SIG-M5 treated with dmso at 0.1 percent for 504 hours (cell line): ENCODE measurements around the gene HSD17B8.
A peak's percentile ranks its signal among the peaks of the same experiment; 100 is the strongest.

Experiments used
- DNase-seq: peaks from one replicate; lab custom pipeline; 2025; ENCODE audit not compliant: unreplicated experiment; lab: John Stamatoyannopoulos, UW

The HSD17B8 gene

DNA sequence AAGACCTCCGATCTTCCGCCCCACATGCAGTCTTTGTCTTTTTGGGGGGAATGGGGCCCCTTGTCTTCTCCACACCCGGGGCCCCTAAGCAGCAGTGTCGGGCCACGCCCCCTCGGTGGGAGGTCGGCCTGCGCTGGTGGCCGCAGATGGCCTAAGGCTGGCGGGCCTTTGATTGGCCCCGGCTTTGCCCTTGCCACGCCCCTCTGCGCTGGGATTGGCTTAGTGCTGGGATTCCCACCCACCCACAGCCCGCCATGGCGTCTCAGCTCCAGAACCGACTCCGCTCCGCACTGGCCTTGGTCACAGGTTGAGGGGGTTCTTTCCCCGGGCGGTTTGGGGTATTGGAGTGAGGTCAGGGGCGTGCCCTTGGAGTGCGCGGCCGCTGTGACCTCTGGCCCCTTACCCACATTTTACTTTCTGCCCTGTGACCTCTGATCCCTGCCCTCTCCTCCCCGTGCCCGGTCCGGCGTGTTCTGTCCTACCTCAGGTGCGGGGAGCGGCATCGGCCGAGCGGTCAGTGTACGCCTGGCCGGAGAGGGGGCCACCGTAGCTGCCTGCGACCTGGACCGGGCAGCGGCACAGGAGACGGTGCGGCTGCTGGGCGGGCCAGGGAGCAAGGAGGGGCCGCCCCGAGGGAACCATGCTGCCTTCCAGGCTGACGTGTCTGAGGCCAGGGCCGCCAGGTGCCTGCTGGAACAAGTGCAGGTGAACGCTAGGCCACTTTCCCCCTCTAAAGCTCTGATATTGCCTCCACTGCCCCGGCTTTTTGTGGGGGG lies at the start of gene HSD17B8:
Gene HSD17B8 (plus strand): TSS at position 241 of the 776 bp plus-strand sequence. CDS start 14 bp downstream, at position 255.
- DNase-seq = peak; percentile 85

DNA sequence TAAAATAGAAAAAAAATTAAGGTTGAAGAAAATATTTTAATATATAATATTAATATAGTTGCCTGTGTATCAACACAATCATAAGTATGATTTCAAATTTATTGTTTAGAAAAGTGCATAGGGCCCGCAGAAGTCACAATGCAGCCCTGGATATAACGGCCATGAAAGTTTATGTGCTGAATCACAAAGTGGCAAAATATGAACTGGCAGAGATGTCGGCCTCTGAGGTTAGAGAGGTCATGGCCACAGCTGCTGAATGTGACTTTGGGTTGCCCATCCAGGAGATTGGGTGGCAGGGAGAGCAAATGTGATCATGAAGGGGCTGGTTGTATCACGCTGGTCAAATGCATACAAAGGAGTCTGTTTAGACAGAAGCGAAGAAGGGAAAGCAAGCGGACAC lies 47.9 kb upstream of the HSD17B8 start:
- DNase-seq = no peak

- DNase-seq = no peak
These were observed 47.5 kb upstream of the HSD17B8 start for GRCh38 chr6:33156964-33157363.

GRCh38 chr6:33160096-33160495 lies 44.4 kb upstream of the HSD17B8 start:
- no peak for DNase-seq

GRCh38 chr6:33160728-33161344 lies 43.6 kb upstream of the HSD17B8 start:
- DNase-seq = peak; percentile 56

DNA sequence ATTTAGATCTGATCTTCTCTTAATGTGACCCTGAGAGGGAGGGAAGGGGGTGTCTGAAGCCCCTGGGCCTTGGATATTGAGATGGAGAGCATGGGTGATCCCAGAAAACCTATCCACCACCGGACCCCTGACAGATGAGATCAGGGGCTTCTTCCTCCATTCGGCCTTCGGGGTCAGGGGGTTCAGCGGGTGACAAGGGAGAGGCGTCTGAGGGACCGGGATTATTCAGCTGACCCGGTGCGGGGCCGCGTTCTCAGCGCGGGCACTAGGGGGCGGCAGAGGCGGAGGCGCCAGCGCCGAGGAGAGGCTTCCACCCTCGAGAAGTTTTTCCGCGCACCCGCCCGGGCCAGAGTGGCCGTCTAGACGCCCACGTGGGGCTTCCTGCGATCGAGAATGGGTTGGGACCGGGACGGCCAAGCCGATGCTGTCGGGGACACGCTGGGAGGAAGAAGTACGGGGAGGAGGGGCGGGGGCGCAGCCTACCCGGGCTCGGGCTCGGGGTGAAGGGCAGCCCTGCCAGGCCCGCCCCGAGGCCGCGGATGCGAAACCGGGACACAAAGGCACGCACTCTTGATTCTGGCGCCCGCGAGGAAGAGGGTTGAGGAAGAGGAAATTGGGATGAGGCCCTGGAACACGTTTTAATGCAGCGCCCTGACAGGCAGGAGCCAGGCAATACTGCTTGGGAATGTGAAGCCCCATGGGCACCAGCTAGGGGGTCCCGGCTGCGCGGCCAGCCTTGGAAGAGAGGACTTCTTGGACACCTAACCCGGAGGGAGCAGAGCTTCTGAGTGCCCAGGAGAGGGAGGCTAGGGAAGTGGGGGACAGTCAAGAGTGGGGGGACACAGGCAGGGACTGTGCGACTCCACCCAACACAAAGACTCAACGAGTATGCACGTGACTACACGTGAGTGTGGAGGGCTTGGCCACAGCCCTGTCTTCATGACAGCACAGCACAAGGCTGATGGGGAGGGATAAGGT lies 42.8 kb upstream of the HSD17B8 start:
- DNase-seq = peak; percentile 45

DNA sequence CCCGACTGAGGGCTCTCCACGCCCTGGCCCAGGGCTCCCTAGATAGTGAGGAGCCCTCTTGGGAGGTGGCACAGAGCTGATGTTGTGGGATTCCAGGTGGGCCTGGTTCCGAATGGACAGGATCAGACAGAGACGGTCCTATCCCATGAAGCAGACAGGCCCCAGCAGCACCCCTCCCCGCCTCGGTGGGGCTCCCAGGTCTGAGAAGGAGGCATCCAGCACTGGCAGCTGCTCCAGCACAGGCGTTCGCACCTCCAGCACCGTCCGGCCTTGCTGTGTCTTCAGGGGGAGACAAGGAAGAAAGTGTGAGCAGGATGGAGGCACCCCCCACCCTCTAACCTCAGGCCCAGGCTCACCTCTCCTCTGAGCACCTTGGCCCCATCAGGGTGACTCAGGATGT lies 40.9 kb upstream of the HSD17B8 start:
- DNase-seq = no peak

DNA sequence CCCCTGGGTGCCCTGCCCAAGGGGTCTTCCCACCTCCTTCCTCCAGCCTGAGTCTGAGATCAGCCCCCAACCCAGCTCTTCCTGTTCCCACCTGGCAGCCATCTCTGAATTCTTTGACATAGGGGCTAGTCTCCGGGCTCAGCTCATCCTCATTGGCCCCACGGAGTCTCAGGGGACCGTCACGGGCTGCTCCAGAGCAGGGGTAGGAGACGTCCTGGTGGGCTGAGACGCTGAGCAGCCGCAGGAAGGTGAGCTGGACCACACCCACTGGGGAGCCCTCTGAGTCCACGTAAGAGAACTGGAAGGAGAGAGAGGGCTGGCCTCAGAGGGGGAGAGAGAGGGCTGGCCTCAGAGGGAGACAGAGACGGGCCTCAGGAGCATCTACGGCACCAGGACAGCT lies 40.3 kb upstream of the HSD17B8 start:
- DNase-seq = no peak

DNA sequence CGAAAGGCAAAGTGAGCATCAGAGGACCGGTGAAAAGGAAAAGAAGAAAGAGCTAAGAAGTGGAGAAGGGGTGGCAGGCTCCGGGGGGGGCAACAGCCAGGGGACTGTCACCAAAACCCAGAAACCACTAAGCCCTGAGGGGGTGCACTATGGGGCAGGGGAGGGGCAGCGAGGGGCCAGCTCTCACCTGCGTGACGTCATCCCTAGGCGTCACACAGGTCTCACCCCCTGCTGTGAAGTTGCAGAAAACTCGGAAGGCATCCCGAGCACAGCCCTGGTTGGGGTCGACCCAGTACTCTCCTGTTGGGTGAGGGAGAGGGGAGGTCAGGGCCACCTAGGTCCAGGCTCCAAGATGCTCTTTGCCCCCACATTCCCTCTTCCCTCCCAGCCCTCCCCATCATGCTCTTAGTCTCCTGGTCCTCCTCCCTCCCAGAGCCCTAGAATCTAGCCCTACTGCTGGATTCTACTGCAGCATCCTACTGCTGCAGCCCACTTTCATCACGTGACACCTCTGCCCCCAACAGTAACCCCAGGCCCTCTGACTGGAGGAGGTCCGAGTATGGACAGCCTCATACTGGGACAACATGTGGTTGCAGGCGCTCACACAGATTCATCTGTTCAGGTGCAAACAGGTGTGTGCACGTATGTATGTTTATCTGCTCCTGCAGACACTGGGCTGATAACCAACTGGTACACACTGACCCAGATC lies 39.6 kb upstream of the HSD17B8 start:
- DNase-seq = no peak

GRCh38 chr6:33165581-33166258 lies 38.7 kb upstream of the HSD17B8 start:
- no peak for DNase-seq

DNA sequence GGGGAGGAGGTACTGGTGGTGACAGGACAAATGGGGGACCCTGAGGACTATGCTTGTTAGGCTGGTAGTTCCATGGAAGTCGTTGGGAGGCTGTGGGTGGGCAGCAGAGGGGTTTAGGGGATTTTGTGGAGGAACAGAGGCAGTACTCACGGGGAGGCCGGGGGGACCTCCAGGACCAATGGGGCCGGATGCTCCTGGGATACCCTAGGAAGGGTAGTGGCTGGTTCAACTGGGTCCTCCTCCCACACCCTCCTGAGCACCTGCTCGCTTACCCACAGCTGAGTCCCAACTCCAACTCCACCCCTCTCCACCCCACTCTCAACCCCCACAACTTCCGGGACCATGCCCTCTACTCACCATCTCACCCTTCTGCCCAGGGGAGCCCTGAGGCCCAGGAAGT lies 38.1 kb upstream of the HSD17B8 start:
- no peak for DNase-seq

- DNase-seq = no peak
These were observed 37.6 kb upstream of the HSD17B8 start for GRCh38 chr6:33166811-33167210.

DNA sequence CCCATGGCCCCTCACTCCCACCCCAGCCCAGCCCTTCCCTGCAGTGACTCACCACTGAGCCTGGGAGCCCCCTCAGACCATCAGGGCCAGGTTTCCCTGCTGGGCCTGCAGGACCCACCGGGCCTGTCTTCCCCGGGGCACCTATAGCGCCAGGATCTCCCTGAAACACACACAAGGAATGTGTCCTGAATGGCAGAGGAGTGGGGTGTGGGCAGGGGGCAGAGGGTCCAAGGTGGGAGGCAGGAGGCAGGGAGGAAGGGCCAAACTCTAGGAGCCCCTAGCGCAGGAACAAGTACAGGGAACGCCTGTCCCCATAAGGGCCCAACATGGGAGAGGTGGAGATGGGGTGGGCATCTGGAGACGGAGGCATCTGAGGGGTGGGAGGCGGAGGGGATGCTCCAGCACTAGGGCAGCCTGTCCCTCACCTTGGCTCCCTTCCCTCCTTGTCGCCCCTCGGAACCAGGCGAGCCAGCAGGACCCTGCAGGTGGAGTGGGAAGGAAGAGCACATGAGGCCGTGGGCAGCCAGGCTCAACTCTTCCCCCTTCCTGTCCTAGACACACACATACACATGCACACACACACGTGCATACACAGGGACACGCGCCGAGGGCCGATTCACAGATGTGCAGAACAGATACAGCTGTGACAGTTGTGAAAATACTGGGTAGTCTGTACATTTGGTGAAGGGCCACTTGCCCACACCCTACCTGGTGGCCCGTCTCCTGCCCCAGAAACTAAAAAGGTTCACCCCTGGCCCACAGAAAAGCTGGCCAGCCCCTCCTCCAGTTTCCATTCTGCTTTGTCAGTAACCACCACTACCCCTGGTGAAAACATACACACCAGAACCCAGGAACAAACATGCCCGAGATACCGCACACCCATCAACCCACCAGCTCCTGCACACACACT lies 36.8 kb upstream of the HSD17B8 start:
- no peak for DNase-seq

GRCh38 chr6:33168284-33168601 lies 36.2 kb upstream of the HSD17B8 start:
- no peak for DNase-seq

GRCh38 chr6:33168639-33169038 lies 35.8 kb upstream of the HSD17B8 start:
- DNase-seq = no peak

GRCh38 chr6:33169291-33170175 lies 34.9 kb upstream of the HSD17B8 start:
- no peak for DNase-seq

GRCh38 chr6:33170176-33171015 lies 34.1 kb upstream of the HSD17B8 start:
- no peak for DNase-seq
